Osteocyte (in vitro differentiated cells): ENCODE measurements around the gene TOGARAM1. TPM values are rescaled to one million over a fixed set of nuclear protein-coding genes. Genes with fewer than 3 reads are reported as not detected.

Experiments used
- DNase-seq: peaks from one replicate; pipeline ENCODE4 v3.0.0; 2021; ENCODE audit warnings: mixed read lengths; ENCODE audit not compliant: unreplicated experiment; ENCODE audit errors: extremely low spot score
- H3K27ac Mint-ChIP-seq: one replicate; pipeline ENCODE4 v1.8.0; 2021; ENCODE audit warnings: mild to moderate bottlenecking, mixed read lengths; ENCODE audit not compliant: unreplicated experiment
- H3K27me3 Mint-ChIP-seq: one replicate; pipeline ENCODE4 v1.8.0; 2021; ENCODE audit warnings: mixed read lengths; ENCODE audit not compliant: unreplicated experiment
- H3K36me3 Mint-ChIP-seq: one replicate; pipeline ENCODE4 v1.8.0; 2021; ENCODE audit warnings: mixed read lengths; ENCODE audit not compliant: unreplicated experiment
- H3K4me1 Mint-ChIP-seq: one replicate; pipeline ENCODE4 v1.8.0; 2021; ENCODE audit warnings: mixed read lengths; ENCODE audit not compliant: unreplicated experiment
- H3K4me3 Mint-ChIP-seq: one replicate; pipeline ENCODE4 v1.8.0; 2021; ENCODE audit warnings: mild to moderate bottlenecking, moderate library complexity, mixed read lengths; ENCODE audit not compliant: unreplicated experiment
- H3K9me3 Mint-ChIP-seq: one replicate; pipeline ENCODE4 v1.8.0; 2021; ENCODE audit warnings: mixed read lengths; ENCODE audit not compliant: unreplicated experiment
- CTCF ChIP-seq: fragments of 200-600 bp; sonication (generic); IDR thresholded peaks from 2 replicates; pipeline ENCODE4 v1.5.0; 2021; ENCODE audit warnings: antibody characterized with exemption, mild to moderate bottlenecking, moderate library complexity
- total RNA-seq: library from RNA; stranded (reverse); gene quantifications from 2 replicates; pipeline ENCODE4 v1.2.1, GENCODE V29; 2021

TOGARAM1 gene
- total RNA-seq, 1 donor from 2014 or later = 20.7 TPM

- Mint-ChIP-seq H3K36me3 (peaks cover 39% of the 10 kb centered on the region), H3K4me1 (no peaks in the 10 kb centered on the region), H3K9me3 (peaks cover 4% of the 10 kb centered on the region), H3K4me3 (no peak overlapping the region), H3K27me3 (no peaks in the 10 kb centered on the region), H3K27ac (no peak overlapping the region)
- TF ChIP-seq CTCF = no peak
- peak; percentile 78 for DNase-seq
These were observed 76.3 kb downstream of the TOGARAM1 start for GRCh38 chr14:45038256-45038655.

- Mint-ChIP-seq H3K9me3 (peaks cover 4% of the 10 kb centered on the region), H3K36me3 (peaks cover 39% of the 10 kb centered on the region), H3K27ac (no peak overlapping the region), H3K4me1 (no peaks in the 10 kb centered on the region), H3K4me3 (no peak overlapping the region), H3K27me3 (no peaks in the 10 kb centered on the region)
- no peak for TF ChIP-seq CTCF
- DNase-seq = peak; percentile 62
These were observed 76.9 kb downstream of the TOGARAM1 start for GRCh38 chr14:45038865-45039264.

- Mint-ChIP-seq H3K27me3 (no peaks in the 10 kb centered on the region), H3K4me1 (no peaks in the 10 kb centered on the region), H3K4me3 (no peak overlapping the region), H3K36me3 (peaks cover 36% of the 10 kb centered on the region), H3K9me3 (peaks cover 4% of the 10 kb centered on the region), H3K27ac (no peak overlapping the region)
- TF ChIP-seq CTCF = no peak
- DNase-seq = peak; percentile 72
These were observed 77.4 kb downstream of the TOGARAM1 start for GRCh38 chr14:45039390-45039789.

GRCh38 chr14:45041641-45042040 is 79.7 kb downstream of the TOGARAM1 start:
- Mint-ChIP-seq H3K27ac (no peak overlapping the region), H3K27me3 (no peaks in the 10 kb centered on the region), H3K9me3 (no peaks in the 10 kb centered on the region), H3K36me3 (peaks cover 35% of the 10 kb centered on the region), H3K4me1 (no peaks in the 10 kb centered on the region), H3K4me3 (no peak overlapping the region)
- TF ChIP-seq CTCF = no peak
- peak; percentile 27 for DNase-seq

DNA sequence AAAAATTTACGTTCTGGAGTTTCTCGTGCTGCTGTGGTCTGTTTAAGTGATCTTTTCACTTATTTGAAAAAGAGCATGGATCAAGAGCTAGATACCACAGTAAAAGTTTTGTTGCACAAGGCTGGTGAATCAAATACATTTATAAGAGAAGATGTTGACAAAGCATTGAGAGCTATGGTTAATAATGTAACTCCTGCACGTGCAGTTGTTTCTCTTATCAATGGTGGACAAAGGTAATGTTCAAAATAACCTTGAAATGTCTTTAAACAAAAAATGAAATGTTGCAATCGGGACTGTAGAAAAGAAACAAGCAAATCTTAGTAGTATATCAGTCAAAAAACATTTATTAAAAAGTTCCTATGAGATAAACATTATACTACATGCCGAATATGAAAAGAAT is 82.6 kb downstream of the TOGARAM1 start:
- no peak overlapping the region for H3K4me3 Mint-ChIP-seq
- H3K27ac Mint-ChIP-seq = no peak overlapping the region

More for the DNA sequence above, 82.6 kb downstream of the TOGARAM1 start:
- Mint-ChIP-seq H3K4me1 (no peaks in the 10 kb centered on the region), H3K27me3 (no peaks in the 10 kb centered on the region), H3K9me3 (no peaks in the 10 kb centered on the region), H3K36me3 (peaks cover 33% of the 10 kb centered on the region)
- DNase-seq = no peak
- TF ChIP-seq CTCF = no peak
